ENCODE measurements around the gene ERCC6L2.

DNA sequence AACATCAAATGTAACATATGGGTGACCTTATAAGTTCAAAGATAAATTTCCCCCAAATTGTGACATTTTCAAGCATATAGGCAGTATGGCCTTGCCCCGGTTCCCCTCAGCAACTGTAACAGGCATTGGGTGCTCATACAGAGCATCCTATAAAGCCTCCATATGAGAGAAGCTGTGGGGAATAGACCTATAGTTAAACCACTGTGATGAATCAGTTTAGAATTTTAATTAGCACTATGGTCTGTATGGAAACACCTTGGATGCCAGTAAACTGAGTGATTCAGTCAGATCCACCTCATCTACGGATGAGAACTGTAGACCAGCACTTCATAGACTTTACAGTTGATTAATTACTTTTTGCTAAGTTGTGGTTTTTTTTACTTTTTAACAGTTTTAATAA lies 79.4 kb downstream of the ERCC6L2 start:
- TF ChIP-seq EZH2 (IDR thresholded peaks at IDR 0.05) (no peak), CTCF (IDR thresholded peaks at IDR 0.05) (no peak)

All from neural progenitor cell (in vitro differentiated cells).